MM.1S (cell line): Measurements from ENCODE around the gene SFXN1.

Experiments
- DNase-seq: peaks from one replicate; pipeline ENCODE4 v3.0.0-alpha.2; 2015
- H2AFZ ChIP-seq: fragments of 300-600 bp; sonication (generic); 2 replicates; pipeline ENCODE4 v1.6.0; 2016; ENCODE audit warnings: antibody characterized with exemption, low read length
- H3F3A ChIP-seq: fragments of 300-600 bp; sonication (generic); 2 replicates; pipeline ENCODE4 v1.6.1; 2016; ENCODE audit warnings: mild to moderate bottlenecking, antibody characterized with exemption, low read length, moderate library complexity, mixed read lengths; ENCODE audit not compliant: insufficient read depth
- H3K27ac ChIP-seq: fragments of 300-600 bp; sonication (generic); 2 replicates; pipeline ENCODE4 v1.5.1; 2016; ENCODE audit warnings: mild to moderate bottlenecking, low read length
- H3K27me3 ChIP-seq: fragments of 300-600 bp; sonication (generic); replicated peaks from 2 replicates; pipeline ENCODE4 v1.6.0; 2016; ENCODE audit warnings: low read length; ENCODE audit not compliant: insufficient read depth
- H3K36me3 ChIP-seq: fragments of 300-600 bp; sonication (generic); replicated peaks from 2 replicates; pipeline ENCODE4 v1.6.1; 2016; ENCODE audit warnings: mild to moderate bottlenecking, low read length, mixed read lengths; ENCODE audit not compliant: insufficient read depth
- H3K4me1 ChIP-seq: fragments of 300-600 bp; sonication (generic); 2 replicates; pipeline ENCODE4 v1.6.1; 2016; ENCODE audit warnings: low read length, mixed read lengths
- H3K4me2 ChIP-seq: fragments of 300-600 bp; sonication (generic); 2 replicates; pipeline ENCODE4 v1.6.0; 2016; ENCODE audit warnings: low read depth, low read length
- H3K4me3 ChIP-seq: fragments of 300-600 bp; sonication (generic); 2 replicates; pipeline ENCODE4 v1.5.1; 2016; ENCODE audit warnings: low read length, mixed read lengths
- H3K79me2 ChIP-seq: fragments of 300-600 bp; sonication (generic); 2 replicates; pipeline ENCODE4 v1.6.1; 2016; ENCODE audit warnings: mixed run types, low read length, mixed read lengths
- H3K9ac ChIP-seq: fragments of 300-600 bp; sonication (generic); 2 replicates; pipeline ENCODE4 v1.6.1; 2016; ENCODE audit warnings: low read length, mixed read lengths
- H3K9me2 ChIP-seq: fragments of 300-600 bp; sonication (generic); replicated peaks from 2 replicates; pipeline ENCODE4 v1.6.1; 2016; ENCODE audit warnings: mild to moderate bottlenecking, low read length, mixed read lengths; ENCODE audit not compliant: insufficient read depth
- H3K9me3 ChIP-seq: fragments of 300-600 bp; sonication (generic); replicated peaks from 2 replicates; pipeline ENCODE4 v1.6.1; 2016; ENCODE audit warnings: mild to moderate bottlenecking, low read length, mixed read lengths; ENCODE audit not compliant: insufficient read depth
- H4K20me1 ChIP-seq: fragments of 300-600 bp; sonication (generic); 2 replicates; pipeline ENCODE4 v1.6.1; 2016; ENCODE audit warnings: mild to moderate bottlenecking, low read length, moderate library complexity, mixed read lengths; ENCODE audit not compliant: insufficient read depth
- CTCF ChIP-seq: fragments of 300-600 bp; sonication (generic); IDR thresholded peaks from 2 replicates; pipeline ENCODE4 v1.5.1; 2016; ENCODE audit warnings: antibody characterized with exemption, low read length, mixed read lengths
- EZH2 ChIP-seq: fragments of 300-600 bp; sonication (generic); optimal IDR thresholded peaks from 2 replicates; pipeline ENCODE3; 2017; ENCODE audit warnings: low read depth, mild to moderate bottlenecking, antibody characterized with exemption, low read length, mixed read lengths
- EZH2phosphoT487 ChIP-seq: fragments of 300-600 bp; sonication (generic); IDR thresholded peaks from 2 replicates; pipeline ENCODE4 v1.6.1; 2018; ENCODE audit warnings: antibody characterized with exemption, low read length

SFXN1 gene

GRCh38 chr5:175557778-175558177, 79.4 kb downstream of the SFXN1 start:
- Histone ChIP-seq H3K9me3 (no peaks in the 10 kb centered on the region), H3K4me3 (peak overlapping the region; percentile 46), H4K20me1 (no peaks in the 10 kb centered on the region), H3K4me2 (peak overlapping the region; percentile 67), H3K9me2 (no peaks in the 10 kb centered on the region), H3K27me3 (no peaks in the 10 kb centered on the region), H3K27ac (peak overlapping the region; percentile 65), H2AFZ (peak overlapping the region; percentile 79), H3K36me3 (no peaks in the 10 kb centered on the region), H3K4me1 (peaks cover 36% of the 10 kb centered on the region), H3F3A (peaks cover 8% of the 10 kb centered on the region), H3K9ac (peak overlapping the region; percentile 48; the same call in 1 of the 2 replicates), H3K79me2 (no peaks in the 10 kb centered on the region)
- TF ChIP-seq EZH2 (no peak), EZH2phosphoT487 (no peak), CTCF (no peak)
- DNase-seq, result peak; percentile 52

- Histone ChIP-seq H3K9me2 (no peaks in the 10 kb centered on the region), H3K27ac (no peak overlapping the region; the same call in 1 of the 2 replicates), H3K36me3 (no peaks in the 10 kb centered on the region), H3K4me3 (no peak overlapping the region), H3K79me2 (no peaks in the 10 kb centered on the region), H2AFZ (no peak overlapping the region), H3K4me1 (peaks cover 38% of the 10 kb centered on the region), H3K9me3 (no peaks in the 10 kb centered on the region), H3K9ac (no peak overlapping the region), H3F3A (peaks cover 8% of the 10 kb centered on the region), H3K27me3 (no peaks in the 10 kb centered on the region), H3K4me2 (no peak overlapping the region), H4K20me1 (no peaks in the 10 kb centered on the region)
- no peak for DNase-seq
- TF ChIP-seq CTCF (no peak), EZH2phosphoT487 (no peak), EZH2 (no peak)
Measured at GRCh38 chr5:175558801-175559480, 80.6 kb downstream of the SFXN1 start.

- H3K27ac ChIP-seq, result peak overlapping the region; percentile 57; the same call in 1 of the 2 replicates
- DNase-seq, result peak; percentile 63
- peaks cover 38% of the 10 kb centered on the region for H3K4me1 ChIP-seq
- no peaks in the 10 kb centered on the region for H3K9me3 ChIP-seq
- TF ChIP-seq EZH2 (no peak), CTCF (no peak), EZH2phosphoT487 (no peak)
- H3K4me3 ChIP-seq, result no peak overlapping the region
- peak overlapping the region; percentile 29; the same call in 1 of the 2 replicates for H2AFZ ChIP-seq
- H3K4me2 ChIP-seq, result peak overlapping the region; percentile 44
- H4K20me1 ChIP-seq, result no peaks in the 10 kb centered on the region
- H3F3A ChIP-seq, result peaks cover 8% of the 10 kb centered on the region
- H3K9me2 ChIP-seq, result no peaks in the 10 kb centered on the region
- no peaks in the 10 kb centered on the region for H3K36me3 ChIP-seq
- no peaks in the 10 kb centered on the region for H3K27me3 ChIP-seq
- H3K9ac ChIP-seq, result no peak overlapping the region; the same call in 1 of the 2 replicates
- no peaks in the 10 kb centered on the region for H3K79me2 ChIP-seq
Measured at GRCh38 chr5:175560011-175560410, 81.7 kb downstream of the SFXN1 start.
